ENCODE data around the gene ATG16L2. TPM values are rescaled to one million over a fixed set of nuclear protein-coding genes. Genes with fewer than 3 reads are reported as not detected.

ATG16L2 gene
- total and polyA plus RNA-seq, 10 of the 15 experiments (the other 5 are each of a cell fraction or from before 2014, with no cell fraction given): 1.9 to 67.7 (median 30.4) TPM

DNA sequence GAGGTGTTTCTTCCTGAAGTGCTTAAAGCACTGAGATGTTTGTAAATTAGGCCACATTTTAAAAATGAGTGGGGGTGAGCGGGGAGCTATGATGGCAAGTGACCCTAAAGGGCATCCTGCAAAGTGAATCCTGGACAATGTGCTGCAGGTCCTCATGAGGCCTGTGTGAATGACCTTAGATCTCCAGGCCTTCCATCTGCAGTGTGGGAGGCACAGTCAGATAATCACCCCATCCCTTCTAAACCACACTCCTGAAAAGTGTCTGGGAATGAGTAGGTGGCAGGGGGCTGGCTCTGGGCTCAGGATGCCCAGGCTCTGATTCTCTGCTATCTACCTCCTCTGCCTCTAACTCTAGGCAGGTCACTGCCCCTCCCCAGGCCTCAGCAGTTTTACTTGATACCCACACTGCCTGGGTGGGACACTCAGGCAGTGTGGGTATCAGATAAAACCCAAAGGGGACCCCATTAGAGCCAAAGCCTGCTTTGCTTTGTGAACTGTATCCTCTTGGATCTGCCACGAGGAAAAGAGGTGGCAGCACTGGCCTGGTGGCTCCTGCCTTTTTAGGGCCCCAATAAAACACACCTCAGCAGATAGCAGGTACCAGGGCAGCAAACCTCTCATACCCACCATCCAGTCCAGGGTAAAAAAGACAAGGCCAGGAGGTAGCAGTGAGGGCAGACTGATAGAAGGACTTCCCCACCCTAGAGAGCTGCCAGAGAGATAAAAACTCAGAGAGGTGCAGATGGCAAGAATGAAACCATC is 30.9 kb upstream of the ATG16L2 start:
- ATAC-seq (no peak), DNase-seq (ENCODE audit: low read depth, low spot score) (no peak), FAIRE-seq (no peak)
- SMC1A ChIA-PET (ENCODE audit: uncharacterized antibody, unreplicated experiment): interaction anchor here (0.9 to 1.8 kb wide), 3 partner anchors 9 to 58 kb away, joined by 3 to 13 read pairs (median 6); no protein-coding TSS in a partner anchor
- no peaks in the 10 kb centered on the region for H3K9me3 ChIP-seq (replicated peaks; ENCODE audit: control insufficient read depth, insufficient read depth, low read length)
- H3K79me2 ChIP-seq (ENCODE audit: control insufficient read depth, insufficient read depth, low read length): no peaks in the 10 kb centered on the region
- peaks cover 29% of the 10 kb centered on the region for H3K4me1 ChIP-seq (ENCODE audit: control insufficient read depth, insufficient read depth, low read length)
- POLR2A ChIA-PET: interaction anchor here (2.3 kb wide), 1 partner anchor 10 kb away, joined by 19 read pairs; the partner anchor contains the start of gene STARD10
- in situ Hi-C loops (cut with MboI): no loop called here
- WGBS (ENCODE audit: insufficient coverage, insufficient replicate concordance, low lambda C conversion rate, missing lambda C conversion rate): 75% methylated on average over 2 of the region's 2 CpGs
- RAD21 ChIA-PET (ENCODE audit: unreplicated experiment): interaction anchor here (0.8 to 2.3 kb wide), 6 partner anchors 10 to 61 kb away, joined by 3 to 24 read pairs (median 7); partner anchors contain the start of gene STARD10
- H3K27ac ChIP-seq (ENCODE audit: control insufficient read depth, insufficient read depth): no peak overlapping the region
- no peaks in the 10 kb centered on the region for H3K36me3 ChIP-seq (ENCODE audit: control insufficient read depth in 2 of 2, insufficient read depth in 2 of 2, low read length in 1 of 2)
- H2AFZ ChIP-seq (ENCODE audit: control insufficient read depth, low read depth, low read length): no peak overlapping the region
- H3K4me3 ChIP-seq: no peak overlapping the region
- no TSS peak for BruUV-seq (replicated peaks)
- H4K20me1 ChIP-seq (ENCODE audit: control insufficient read depth, insufficient read depth): no peaks in the 10 kb centered on the region
- no peak overlapping the region for H3K9ac ChIP-seq (ENCODE audit: control insufficient read depth, insufficient read depth, low read length)
- H3K27me3 ChIP-seq (replicated peaks in 1 of 2; ENCODE audit: control insufficient read depth in 2 of 2, insufficient read depth in 2 of 2, low read length in 1 of 2): no peaks in the 10 kb centered on the region
- intact Hi-C loops (cut with micrococcal nuclease; ENCODE audit: unreplicated experiment): no loop called here
- H3K4me2 ChIP-seq (ENCODE audit: control insufficient read depth, insufficient read depth): no peak overlapping the region
- CTCF ChIA-PET: interaction anchor here (8.2 to 15.0 kb wide), 2 partner anchors 10 to 57 kb away, joined by 65 to 469 read pairs; partner anchors contain the start of gene STARD10
- TF ChIP-seq CBFB (IDR thresholded peaks at IDR 0.05; ENCODE audit: low read depth) (no peak), RBBP5 (conservative IDR thresholded peaks at IDR 0.05) (no peak), HDGF (IDR thresholded peaks at IDR 0.05) (no peak), CHD1 (IDR thresholded peaks at IDR 0.05; ENCODE audit: low read depth, low read length) (no peak), ZNF24 (IDR thresholded peaks at IDR 0.05) (no peak), TCF3 (IDR thresholded peaks at IDR 0.05; ENCODE audit: borderline replicate concordance, insufficient read depth, low read depth, low read length) (no peak), PML (IDR thresholded peaks at IDR 0.05; ENCODE audit: low read length) (no peak), TARDBP (IDR thresholded peaks at IDR 0.05; ENCODE audit: borderline replicate concordance) (no peak), IRF4 (IDR thresholded peaks at IDR 0.05; ENCODE audit: low read depth, low read length) (no peak), TBL1XR1 (IDR thresholded peaks at IDR 0.05; ENCODE audit: low read depth, low read length) (no peak)
- TF ChIP-seq, protein P1, sequence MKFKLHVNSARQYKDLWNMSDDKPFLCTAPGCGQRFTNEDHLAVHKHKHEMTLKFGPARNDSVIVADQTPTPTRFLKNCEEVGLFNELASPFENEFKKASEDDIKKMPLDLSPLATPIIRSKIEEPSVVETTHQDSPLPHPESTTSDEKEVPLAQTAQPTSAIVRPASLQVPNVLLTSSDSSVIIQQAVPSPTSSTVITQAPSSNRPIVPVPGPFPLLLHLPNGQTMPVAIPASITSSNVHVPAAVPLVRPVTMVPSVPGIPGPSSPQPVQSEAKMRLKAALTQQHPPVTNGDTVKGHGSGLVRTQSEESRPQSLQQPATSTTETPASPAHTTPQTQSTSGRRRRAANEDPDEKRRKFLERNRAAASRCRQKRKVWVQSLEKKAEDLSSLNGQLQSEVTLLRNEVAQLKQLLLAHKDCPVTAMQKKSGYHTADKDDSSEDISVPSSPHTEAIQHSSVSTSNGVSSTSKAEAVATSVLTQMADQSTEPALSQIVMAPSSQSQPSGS (IDR thresholded peaks at IDR 0.05; ENCODE audit: low read length): no peak
- TF ChIP-seq, protein P2, sequence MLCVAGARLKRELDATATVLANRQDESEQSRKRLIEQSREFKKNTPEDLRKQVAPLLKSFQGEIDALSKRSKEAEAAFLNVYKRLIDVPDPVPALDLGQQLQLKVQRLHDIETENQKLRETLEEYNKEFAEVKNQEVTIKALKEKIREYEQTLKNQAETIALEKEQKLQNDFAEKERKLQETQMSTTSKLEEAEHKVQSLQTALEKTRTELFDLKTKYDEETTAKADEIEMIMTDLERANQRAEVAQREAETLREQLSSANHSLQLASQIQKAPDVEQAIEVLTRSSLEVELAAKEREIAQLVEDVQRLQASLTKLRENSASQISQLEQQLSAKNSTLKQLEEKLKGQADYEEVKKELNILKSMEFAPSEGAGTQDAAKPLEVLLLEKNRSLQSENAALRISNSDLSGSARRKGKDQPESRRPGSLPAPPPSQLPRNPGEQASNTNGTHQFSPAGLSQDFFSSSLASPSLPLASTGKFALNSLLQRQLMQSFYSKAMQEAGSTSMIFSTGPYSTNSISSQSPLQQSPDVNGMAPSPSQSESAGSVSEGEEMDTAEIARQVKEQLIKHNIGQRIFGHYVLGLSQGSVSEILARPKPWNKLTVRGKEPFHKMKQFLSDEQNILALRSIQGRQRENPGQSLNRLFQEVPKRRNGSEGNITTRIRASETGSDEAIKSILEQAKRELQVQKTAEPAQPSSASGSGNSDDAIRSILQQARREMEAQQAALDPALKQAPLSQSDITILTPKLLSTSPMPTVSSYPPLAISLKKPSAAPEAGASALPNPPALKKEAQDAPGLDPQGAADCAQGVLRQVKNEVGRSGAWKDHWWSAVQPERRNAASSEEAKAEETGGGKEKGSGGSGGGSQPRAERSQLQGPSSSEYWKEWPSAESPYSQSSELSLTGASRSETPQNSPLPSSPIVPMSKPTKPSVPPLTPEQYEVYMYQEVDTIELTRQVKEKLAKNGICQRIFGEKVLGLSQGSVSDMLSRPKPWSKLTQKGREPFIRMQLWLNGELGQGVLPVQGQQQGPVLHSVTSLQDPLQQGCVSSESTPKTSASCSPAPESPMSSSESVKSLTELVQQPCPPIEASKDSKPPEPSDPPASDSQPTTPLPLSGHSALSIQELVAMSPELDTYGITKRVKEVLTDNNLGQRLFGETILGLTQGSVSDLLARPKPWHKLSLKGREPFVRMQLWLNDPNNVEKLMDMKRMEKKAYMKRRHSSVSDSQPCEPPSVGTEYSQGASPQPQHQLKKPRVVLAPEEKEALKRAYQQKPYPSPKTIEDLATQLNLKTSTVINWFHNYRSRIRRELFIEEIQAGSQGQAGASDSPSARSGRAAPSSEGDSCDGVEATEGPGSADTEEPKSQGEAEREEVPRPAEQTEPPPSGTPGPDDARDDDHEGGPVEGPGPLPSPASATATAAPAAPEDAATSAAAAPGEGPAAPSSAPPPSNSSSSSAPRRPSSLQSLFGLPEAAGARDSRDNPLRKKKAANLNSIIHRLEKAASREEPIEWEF (IDR thresholded peaks at IDR 0.05; ENCODE audit: insufficient replicate concordance, low read depth, low read length): no peak
- TF ChIP-seq, protein P3, sequence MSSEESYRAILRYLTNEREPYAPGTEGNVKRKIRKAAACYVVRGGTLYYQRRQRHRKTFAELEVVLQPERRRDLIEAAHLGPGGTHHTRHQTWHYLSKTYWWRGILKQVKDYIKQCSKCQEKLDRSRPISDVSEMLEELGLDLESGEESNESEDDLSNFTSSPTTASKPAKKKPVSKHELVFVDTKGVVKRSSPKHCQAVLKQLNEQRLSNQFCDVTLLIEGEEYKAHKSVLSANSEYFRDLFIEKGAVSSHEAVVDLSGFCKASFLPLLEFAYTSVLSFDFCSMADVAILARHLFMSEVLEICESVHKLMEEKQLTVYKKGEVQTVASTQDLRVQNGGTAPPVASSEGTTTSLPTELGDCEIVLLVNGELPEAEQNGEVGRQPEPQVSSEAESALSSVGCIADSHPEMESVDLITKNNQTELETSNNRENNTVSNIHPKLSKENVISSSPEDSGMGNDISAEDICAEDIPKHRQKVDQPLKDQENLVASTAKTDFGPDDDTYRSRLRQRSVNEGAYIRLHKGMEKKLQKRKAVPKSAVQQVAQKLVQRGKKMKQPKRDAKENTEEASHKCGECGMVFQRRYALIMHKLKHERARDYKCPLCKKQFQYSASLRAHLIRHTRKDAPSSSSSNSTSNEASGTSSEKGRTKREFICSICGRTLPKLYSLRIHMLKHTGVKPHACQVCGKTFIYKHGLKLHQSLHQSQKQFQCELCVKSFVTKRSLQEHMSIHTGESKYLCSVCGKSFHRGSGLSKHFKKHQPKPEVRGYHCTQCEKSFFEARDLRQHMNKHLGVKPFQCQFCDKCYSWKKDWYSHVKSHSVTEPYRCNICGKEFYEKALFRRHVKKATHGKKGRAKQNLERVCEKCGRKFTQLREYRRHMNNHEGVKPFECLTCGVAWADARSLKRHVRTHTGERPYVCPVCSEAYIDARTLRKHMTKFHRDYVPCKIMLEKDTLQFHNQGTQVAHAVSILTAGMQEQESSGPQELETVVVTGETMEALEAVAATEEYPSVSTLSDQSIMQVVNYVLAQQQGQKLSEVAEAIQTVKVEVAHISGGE (CRISPR knock-in tag; IDR thresholded peaks at IDR 0.05): no peak
